Measurements from ENCODE around the gene SDF2L1. TPM values are rescaled to one million over a fixed set of nuclear protein-coding genes. Genes with fewer than 3 reads are reported as not detected.

SDF2L1 gene
- total and polyA plus RNA-seq, 2 of the 13 experiments (the other 11 are each of a cell fraction or from before 2014, with no cell fraction given) = 18.0 to 57.4 TPM

- TF ChIP-seq ZNF558 (CRISPR knock-in tag; IDR thresholded peaks at IDR 0.05; ENCODE audit: borderline replicate concordance) = peak; percentile 89; the same call in 1 of the 2 replicates
- TF ChIP-seq TBP (CRISPR knock-in tag; IDR thresholded peaks at IDR 0.05) = no peak
- peak; percentile 98 for TF ChIP-seq ZNF691 (CRISPR knock-in tag; IDR thresholded peaks at IDR 0.05; ENCODE audit: borderline replicate concordance, low read depth)
- no peak for TF ChIP-seq USF2 (IDR thresholded peaks at IDR 0.05; ENCODE audit: low read depth, low read length)
- TF ChIP-seq USF2 (CRISPR knock-in tag; IDR thresholded peaks at IDR 0.05; ENCODE audit: borderline replicate concordance) = 0 out of 2 replicates have a peak, but pooled peaks have one; percentile 35
- peak; percentile 62; the same call in 1 of the 2 replicates for TF ChIP-seq ZNF121 (CRISPR knock-in tag; IDR thresholded peaks at IDR 0.05)
- TF ChIP-seq CENPX (CRISPR knock-in tag; IDR thresholded peaks at IDR 0.05) = no peak
- no peak for TF ChIP-seq ZNF24 (IDR thresholded peaks at IDR 0.05)
- TF ChIP-seq ZNF660 (CRISPR knock-in tag; IDR thresholded peaks at IDR 0.05; ENCODE audit: borderline replicate concordance, low read depth) = no peak
- TF ChIP-seq MAX (IDR thresholded peaks at IDR 0.05) = peak; percentile 99
- TF ChIP-seq ARNT2 (CRISPR knock-in tag; IDR thresholded peaks at IDR 0.05; ENCODE audit: low read depth) = peak; percentile 92
- peak; percentile 42; the same call in 1 of the 2 replicates for TF ChIP-seq FOXA3 (CRISPR knock-in tag; IDR thresholded peaks at IDR 0.05)
- TF ChIP-seq ZBTB2 (CRISPR knock-in tag; IDR thresholded peaks at IDR 0.05; ENCODE audit: low read depth) = peak; percentile 49; the same call in 1 of the 2 replicates
- TF ChIP-seq BCL6 (CRISPR knock-in tag; IDR thresholded peaks at IDR 0.05) = peak; percentile 71
- peak; percentile 46; the same call in 1 of the 2 replicates for TF ChIP-seq SNAPC5 (CRISPR knock-in tag; IDR thresholded peaks at IDR 0.05; ENCODE audit: borderline replicate concordance)
- peak; percentile 82 for TF ChIP-seq SATB2 (CRISPR knock-in tag; IDR thresholded peaks at IDR 0.05)
- peak; percentile 65; the same call in 1 of the 2 replicates for TF ChIP-seq ZNF333 (CRISPR knock-in tag; IDR thresholded peaks at IDR 0.05; ENCODE audit: borderline replicate concordance)
- TF ChIP-seq ZNF484 (CRISPR knock-in tag; IDR thresholded peaks at IDR 0.05; ENCODE audit: borderline replicate concordance, low read depth) = 0 out of 2 replicates have a peak, but pooled peaks have one; percentile 62
- TF ChIP-seq ZSCAN5A (CRISPR knock-in tag; IDR thresholded peaks at IDR 0.05; ENCODE audit: borderline replicate concordance) = peak; percentile 94
- TF ChIP-seq DBP (CRISPR knock-in tag; IDR thresholded peaks at IDR 0.05; ENCODE audit: not compliant biosample characterization) = peak; percentile 80
- peak; percentile 92 for TF ChIP-seq ZNF468 (CRISPR knock-in tag; IDR thresholded peaks at IDR 0.05)
These were observed 12.6 kb upstream of the SDF2L1 start, which contains the start of gene YDJC (continued) for GRCh38 chr22:21629255-21630149.
